Type B pancreatic cell (in vitro differentiated cells): ENCODE measurements around the gene KLF2. TPM values are rescaled to one million over a fixed set of nuclear protein-coding genes. Genes with fewer than 3 reads are reported as not detected.

Experiments used
- DNase-seq: peaks from one replicate; pipeline ENCODE4 v3.0.0; 2021; ENCODE audit warnings: mixed read lengths; ENCODE audit not compliant: unreplicated experiment; ENCODE audit errors: extremely low spot score
- H3K27ac Mint-ChIP-seq: 2 replicates; pipeline ENCODE4 v1.8.0; 2021; ENCODE audit warnings: mild to moderate bottlenecking, mixed read lengths
- H3K27me3 Mint-ChIP-seq: 2 replicates; pipeline ENCODE4 v1.8.0; 2021; ENCODE audit warnings: mixed read lengths
- H3K36me3 Mint-ChIP-seq: 2 replicates; pipeline ENCODE4 v1.8.0; 2021; ENCODE audit warnings: mixed read lengths
- H3K4me1 Mint-ChIP-seq: one replicate; pipeline ENCODE4 v1.8.0; 2021; ENCODE audit warnings: mixed read lengths; ENCODE audit not compliant: unreplicated experiment
- H3K4me3 Mint-ChIP-seq: 2 replicates; pipeline ENCODE4 v1.8.0; 2021; ENCODE audit warnings: mild to moderate bottlenecking, mixed read lengths
- H3K9me3 Mint-ChIP-seq: 2 replicates; pipeline ENCODE4 v1.8.0; 2021; ENCODE audit warnings: mixed read lengths
- CTCF ChIP-seq: fragments of 200-600 bp; sonication (generic); conservative IDR thresholded peaks from 2 replicates; pipeline ENCODE4 v1.5.0; 2021; ENCODE audit warnings: antibody characterized with exemption, mild to moderate bottlenecking
- total RNA-seq: library from RNA; stranded (reverse); gene quantifications from 2 replicates; pipeline ENCODE4 v1.2.1, GENCODE V29; 2021; ENCODE audit warnings: low replicate concordance

Gene KLF2
- total RNA-seq, 1 donor from 2014 or later = 1.4 TPM

- H3K9me3 Mint-ChIP-seq = no peaks in the 10 kb centered on the region
- H3K36me3 Mint-ChIP-seq = no peaks in the 10 kb centered on the region
- no peak for TF ChIP-seq CTCF
- no peak overlapping the region for H3K4me3 Mint-ChIP-seq
- DNase-seq = no peak
- H3K27ac Mint-ChIP-seq = no peak overlapping the region
- H3K27me3 Mint-ChIP-seq = peaks cover 18% of the 10 kb centered on the region
- H3K4me1 Mint-ChIP-seq = no peaks in the 10 kb centered on the region
Measured at GRCh38 chr19:16335226-16335625, 10.6 kb downstream of the KLF2 start.

GRCh38 chr19:16336571-16336970 lies 11.9 kb downstream of the KLF2 start:
- TF ChIP-seq CTCF = no peak

GRCh38 chr19:16337809-16338469 lies 13.3 kb downstream of the KLF2 start:
- DNase-seq = no peak
- no peaks in the 10 kb centered on the region for H3K36me3 Mint-ChIP-seq
- no peaks in the 10 kb centered on the region for H3K9me3 Mint-ChIP-seq
- H3K27me3 Mint-ChIP-seq = peaks cover 5% of the 10 kb centered on the region
- no peak for TF ChIP-seq CTCF
- H3K4me3 Mint-ChIP-seq = no peak overlapping the region
- H3K27ac Mint-ChIP-seq = no peak overlapping the region
- peaks cover 5% of the 10 kb centered on the region for H3K4me1 Mint-ChIP-seq

More at GRCh38 chr19:16336571-16336970, 11.9 kb downstream of the KLF2 start:
- H3K27ac Mint-ChIP-seq = no peak overlapping the region
- H3K4me1 Mint-ChIP-seq = no peaks in the 10 kb centered on the region
- peaks cover 9% of the 10 kb centered on the region for H3K27me3 Mint-ChIP-seq
- DNase-seq = no peak
- no peaks in the 10 kb centered on the region for H3K9me3 Mint-ChIP-seq
- no peak overlapping the region for H3K4me3 Mint-ChIP-seq
- H3K36me3 Mint-ChIP-seq = no peaks in the 10 kb centered on the region

GRCh38 chr19:16338470-16339360 lies 14.1 kb downstream of the KLF2 start:
- Mint-ChIP-seq H3K27ac (no peak overlapping the region), H3K4me1 (peaks cover 5% of the 10 kb centered on the region), H3K27me3 (peaks cover 5% of the 10 kb centered on the region), H3K9me3 (no peaks in the 10 kb centered on the region), H3K4me3 (no peak overlapping the region), H3K36me3 (no peaks in the 10 kb centered on the region)
- DNase-seq = no peak
- TF ChIP-seq CTCF = no peak

GRCh38 chr19:16339361-16339725 lies 14.7 kb downstream of the KLF2 start:
- no peaks in the 10 kb centered on the region for H3K9me3 Mint-ChIP-seq
- DNase-seq = no peak
- H3K27ac Mint-ChIP-seq = no peak overlapping the region
- H3K27me3 Mint-ChIP-seq = peaks cover 2% of the 10 kb centered on the region
- TF ChIP-seq CTCF = no peak
- H3K4me1 Mint-ChIP-seq = peaks cover 5% of the 10 kb centered on the region
- no peaks in the 10 kb centered on the region for H3K36me3 Mint-ChIP-seq
- H3K4me3 Mint-ChIP-seq = no peak overlapping the region
